ENCODE results near the gene RNU1-2. TPM values are rescaled to one million over a fixed set of nuclear protein-coding genes. Genes with fewer than 3 reads are reported as not detected.
A peak's percentile ranks its signal among the peaks of the same experiment; 100 is the strongest.
"Not testable (repeated sequence)": the region's sequence is repeated elsewhere in the genome, so short reads cannot be mapped to it uniquely, and the experiment has no call there.

The RNU1-2 gene
- total RNA-seq, 4 donors from 2014 or later = under 0.01 TPM

- H3K4me3 ChIP-seq = peak overlapping the region; percentile 33
- peak in 1 of 2 donors; percentile 84 for DNase-seq (ENCODE audit: low spot score in 2 of 2)
Measured at GRCh38 chr1:16873076-16873879, 22.5 kb upstream of the RNU1-2 start.

GRCh38 chr1:16874968-16875765 lies 20.6 kb upstream of the RNU1-2 start:
- H3K27ac ChIP-seq; H3K36me3 ChIP-seq; H3K4me3 ChIP-seq; DNase-seq (ENCODE audit: low spot score in 2 of 2); H3K9me3 ChIP-seq: not testable (repeated sequence)
- H3K4me1 ChIP-seq = peaks cover 12% of the 10 kb centered on the region
- 50% methylated on average over 27 of the region's 35 CpGs for WGBS
- H3K27me3 ChIP-seq = peaks cover 65% of the 10 kb centered on the region

More at GRCh38 chr1:16873076-16873879, 22.5 kb upstream of the RNU1-2 start:
- Histone ChIP-seq H3K27me3 (peaks cover 59% of the 10 kb centered on the region), H3K4me1 (peaks cover 12% of the 10 kb centered on the region)
- H3K9me3 ChIP-seq, H3K27ac ChIP-seq, H3K36me3 ChIP-seq: not testable (repeated sequence)
- 41% methylated on average over 5 of the region's 52 CpGs for WGBS

GRCh38 chr1:16881742-16882141 lies 14.0 kb upstream of the RNU1-2 start:
- 47% methylated on average over 1 of the region's 1 CpG for WGBS

GRCh38 chr1:16882986-16883385 lies 12.8 kb upstream of the RNU1-2 start:
- H3K4me1 ChIP-seq = no peaks in the 10 kb centered on the region
- peaks cover 22% of the 10 kb centered on the region for H3K27me3 ChIP-seq
- no peak overlapping the region for H3K27ac ChIP-seq
- 74% methylated on average over 4 of the region's 4 CpGs for WGBS
- H3K9me3 ChIP-seq = no peaks in the 10 kb centered on the region
- TF ChIP-seq CTCF (IDR thresholded peaks at IDR 0.05) (no peak), EP300 (IDR thresholded peaks at IDR 0.05) (no peak), POLR2AphosphoS5 (IDR thresholded peaks at IDR 0.05) (no peak), POLR2A (IDR thresholded peaks at IDR 0.05) (no peak)
- DNase-seq (ENCODE audit: low spot score in 2 of 2) = no peak
- no peak overlapping the region for H3K4me3 ChIP-seq
- no peaks in the 10 kb centered on the region for H3K36me3 ChIP-seq

More at GRCh38 chr1:16881742-16882141, 14.0 kb upstream of the RNU1-2 start:
- H3K9me3 ChIP-seq; H3K27ac ChIP-seq; DNase-seq (ENCODE audit: low spot score in 2 of 2); H3K4me3 ChIP-seq; H3K36me3 ChIP-seq; H3K4me1 ChIP-seq: not testable (repeated sequence)
- H3K27me3 ChIP-seq = peaks cover 27% of the 10 kb centered on the region

GRCh38 chr1:16884487-16884886 lies 11.3 kb upstream of the RNU1-2 start:
- not testable (repeated sequence) for H3K36me3 ChIP-seq; DNase-seq (ENCODE audit: low spot score in 2 of 2); H3K27ac ChIP-seq; H3K9me3 ChIP-seq; H3K4me3 ChIP-seq; H3K4me1 ChIP-seq
- H3K27me3 ChIP-seq = peaks cover 16% of the 10 kb centered on the region
- 70% methylated on average over 5 of the region's 5 CpGs for WGBS

GRCh38 chr1:16886860-16887605 lies 8.7 kb upstream of the RNU1-2 start:
- WGBS = 89% methylated on average over 20 of the region's 20 CpGs
- Histone ChIP-seq H3K4me1 (peaks cover 14% of the 10 kb centered on the region), H3K27ac (no peak overlapping the region), H3K9me3 (no peaks in the 10 kb centered on the region), H3K27me3 (no peaks in the 10 kb centered on the region), H3K4me3 (no peak overlapping the region), H3K36me3 (no peaks in the 10 kb centered on the region)
- DNase-seq (ENCODE audit: low spot score in 2 of 2) = no peak
- TF ChIP-seq POLR2AphosphoS5 (IDR thresholded peaks at IDR 0.05) (no peak), CTCF (IDR thresholded peaks at IDR 0.05) (no peak), EP300 (IDR thresholded peaks at IDR 0.05) (no peak), POLR2A (IDR thresholded peaks at IDR 0.05) (no peak)

Measured in suprapubic skin (tissue), 4 donors.